Measurements from ENCODE around the gene PADI4.

Gene PADI4

DNA sequence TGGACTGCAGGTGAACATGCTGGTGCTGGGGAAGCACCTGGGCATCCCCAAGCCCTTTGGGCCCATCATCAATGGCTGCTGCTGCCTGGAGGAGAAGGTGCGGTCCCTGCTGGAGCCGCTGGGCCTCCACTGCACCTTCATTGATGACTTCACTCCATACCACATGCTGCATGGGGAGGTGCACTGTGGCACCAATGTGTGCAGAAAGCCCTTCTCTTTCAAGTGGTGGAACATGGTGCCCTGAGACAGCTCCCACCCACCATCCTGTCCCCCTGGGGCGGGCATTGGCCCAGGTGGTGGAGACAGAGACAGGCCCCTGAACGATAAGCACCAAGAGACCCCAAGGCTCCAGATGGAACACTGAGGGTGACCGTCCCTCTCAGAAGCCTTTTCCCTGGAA, 25.2 kb upstream of the PADI4 start:
- no peak for DNase-seq

DNA sequence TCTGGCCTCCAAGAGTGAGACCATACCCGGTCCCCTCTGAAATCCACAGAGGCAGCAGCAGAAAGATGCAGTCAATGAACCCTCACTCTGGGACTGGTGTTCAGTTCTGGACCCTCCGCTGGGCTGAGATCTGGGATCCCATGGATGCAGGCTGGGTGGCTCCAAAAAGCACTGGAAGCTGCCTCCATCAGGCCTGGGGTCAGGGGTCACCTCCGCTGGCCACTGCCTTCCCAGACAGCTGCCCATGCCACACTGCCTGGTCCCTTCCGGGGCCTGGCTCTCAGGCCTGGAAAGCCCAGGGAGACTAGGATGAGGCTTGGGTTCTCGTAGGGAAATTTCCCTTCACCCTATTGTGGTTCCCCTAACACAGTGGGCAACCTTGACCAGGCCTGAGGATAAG, 21.4 kb upstream of the PADI4 start:
- no peak for DNase-seq

DNA sequence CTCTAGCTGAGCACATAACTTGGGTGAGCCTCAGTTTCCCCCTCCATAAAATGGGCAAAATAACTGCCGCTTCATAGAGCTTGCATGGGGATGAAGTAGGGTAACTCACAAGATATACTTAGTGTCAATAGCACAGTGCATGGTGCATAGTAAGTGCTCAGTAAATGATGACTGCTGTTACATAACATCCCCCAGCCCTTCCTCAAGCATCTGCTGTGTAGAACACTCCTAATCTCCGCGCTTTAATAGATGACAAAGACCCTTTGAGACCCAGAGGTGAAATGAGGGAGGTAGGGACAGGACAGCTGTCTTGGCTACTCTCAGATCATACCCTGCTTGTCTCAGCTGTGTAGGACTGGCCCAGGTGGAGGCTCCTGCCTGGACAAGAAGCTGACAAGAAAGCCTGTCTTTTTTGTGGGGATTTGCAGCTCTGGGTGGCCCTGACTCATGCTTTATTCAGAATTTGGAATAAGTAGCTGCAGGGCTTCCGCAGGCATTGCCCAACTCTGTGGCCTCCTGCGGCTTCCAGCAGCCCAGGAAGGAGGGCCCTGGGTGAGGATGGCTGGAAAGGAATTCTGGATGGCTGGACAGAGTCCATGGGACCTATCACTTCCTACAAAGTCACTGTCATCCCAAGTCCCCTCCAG, 20.7 kb upstream of the PADI4 start:
- DNase-seq = peak; percentile 95

DNA sequence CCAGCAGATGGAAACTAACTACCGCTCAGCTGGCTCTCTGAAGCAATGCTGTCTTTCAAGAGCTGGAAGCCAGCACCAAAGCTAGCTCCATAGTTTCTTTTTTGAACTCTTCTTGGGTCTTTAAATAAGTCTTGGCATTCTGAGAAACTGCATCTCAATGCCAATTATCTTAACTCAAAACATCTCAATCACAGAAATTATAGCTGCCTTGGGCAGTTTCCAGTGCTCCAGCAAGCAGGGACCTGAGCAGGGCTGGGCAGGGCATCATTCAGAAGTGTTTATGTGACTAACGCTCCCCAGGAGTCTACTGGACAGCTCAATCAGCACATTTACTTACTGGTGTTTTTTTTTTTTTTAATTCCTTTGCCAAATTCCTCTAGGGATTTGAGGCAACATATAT, 18.3 kb upstream of the PADI4 start:
- DNase-seq = peak; percentile 73

DNA sequence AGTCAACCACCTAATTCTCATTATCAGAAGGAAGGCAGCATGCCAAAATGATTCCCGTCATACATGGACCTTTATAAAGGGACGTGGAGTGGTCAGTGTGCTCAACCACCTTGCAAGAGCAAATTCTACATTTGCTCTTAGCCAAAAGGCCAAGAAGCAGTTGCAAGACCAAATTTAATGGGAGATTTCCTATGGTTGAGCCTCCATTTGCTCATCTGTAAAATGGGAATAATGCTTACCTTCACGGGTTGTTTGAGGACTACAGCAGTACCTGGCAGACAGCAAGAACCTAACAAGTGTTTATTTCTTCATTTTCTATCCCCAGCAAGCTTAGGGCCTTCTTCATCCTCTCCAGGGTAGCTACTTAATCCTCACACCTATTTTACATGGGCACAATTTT, 17.4 kb upstream of the PADI4 start:
- no peak for DNase-seq

DNA sequence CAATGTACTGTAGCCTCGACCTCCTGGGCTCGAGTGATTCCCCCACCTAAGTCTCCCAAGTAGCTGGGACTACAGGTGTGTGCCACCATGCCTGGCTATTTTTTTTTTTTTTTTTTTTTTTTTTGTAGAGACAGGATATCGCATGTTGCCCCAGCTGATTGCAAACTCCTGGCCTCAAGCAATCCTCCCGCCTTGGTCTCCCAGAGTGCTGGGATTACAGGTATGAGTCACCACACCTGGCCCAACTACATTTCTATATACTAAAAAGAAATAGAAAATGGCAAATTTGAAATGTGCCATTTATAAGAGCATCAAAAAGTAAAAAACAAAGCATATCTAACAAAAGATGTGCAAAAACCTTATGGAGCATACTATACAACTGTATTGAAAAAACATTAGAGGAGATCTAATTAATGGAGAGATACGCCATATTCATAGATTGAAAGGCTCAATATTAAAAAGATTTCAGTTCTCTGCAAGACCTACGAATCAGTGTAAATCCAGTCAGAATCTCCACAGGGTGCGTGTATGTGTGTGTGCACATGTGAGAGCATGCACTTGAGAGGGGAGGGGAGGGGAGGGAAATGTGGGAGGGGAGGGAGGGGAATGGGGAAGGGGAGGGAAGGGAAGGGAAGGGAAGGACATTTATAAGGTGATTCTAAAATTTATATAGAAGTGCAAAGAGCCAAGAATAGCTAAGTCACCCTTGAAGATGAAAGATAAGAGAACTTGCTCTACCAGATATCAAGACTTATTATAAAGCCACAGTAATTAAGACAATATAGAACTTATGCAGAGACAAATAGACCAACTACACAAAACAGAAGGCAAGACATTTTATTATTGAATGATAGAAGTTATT, 15.5 kb upstream of the PADI4 start:
- DNase-seq = no peak

DNA sequence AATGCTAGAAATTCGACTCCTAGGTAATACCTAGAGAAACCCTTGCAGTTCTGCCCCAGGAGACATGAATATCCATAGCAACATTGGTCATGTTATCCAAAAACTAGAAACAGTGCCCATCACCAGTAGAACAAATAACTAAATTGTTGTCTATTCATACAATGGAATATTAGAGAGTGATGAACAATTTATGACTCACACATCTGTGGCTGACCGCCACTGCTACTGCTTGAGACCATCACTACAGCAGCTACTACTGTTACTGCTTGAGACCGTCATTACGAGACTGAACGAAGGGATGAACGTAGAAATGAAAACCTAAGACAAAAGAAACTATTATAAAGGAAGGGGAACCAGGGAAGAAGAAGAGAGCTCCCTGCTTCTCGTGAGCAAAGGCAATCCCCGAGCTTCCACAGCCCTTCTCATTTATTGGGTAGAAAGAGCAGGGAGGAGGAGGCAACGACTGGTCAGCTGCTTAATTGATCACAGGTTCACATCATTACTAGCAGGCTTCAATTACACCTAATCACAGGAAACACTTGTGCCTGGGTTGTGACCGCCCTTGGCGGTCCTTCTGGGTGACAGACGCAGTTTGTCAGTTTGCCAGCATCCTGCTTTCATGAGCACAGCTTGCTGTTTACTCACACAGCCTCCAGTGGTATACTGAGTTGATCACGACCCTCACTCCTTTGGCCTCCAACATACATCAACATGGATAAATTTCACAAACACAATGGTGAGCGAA, 14.1 kb upstream of the PADI4 start:
- DNase-seq = no peak

DNA sequence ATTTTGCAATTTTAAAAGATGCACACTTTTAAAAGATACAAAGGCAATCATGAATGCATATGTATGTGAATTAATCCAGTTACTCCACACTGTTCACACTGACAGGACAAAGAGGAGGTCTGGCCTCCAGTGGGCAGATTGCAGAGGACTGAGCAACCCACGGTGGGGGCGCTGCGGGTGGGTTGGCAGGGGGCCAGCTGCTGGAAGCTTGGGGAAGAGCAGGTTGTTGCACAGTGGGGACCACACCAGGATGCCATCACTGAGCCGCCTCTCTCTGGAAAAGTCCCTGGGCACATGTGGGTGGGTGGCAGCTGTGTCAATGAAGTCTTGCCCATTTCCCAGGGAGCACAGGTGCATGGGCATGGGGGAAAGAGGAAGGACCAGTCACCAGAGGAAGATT, 12.7 kb upstream of the PADI4 start:
- no peak for DNase-seq

DNA sequence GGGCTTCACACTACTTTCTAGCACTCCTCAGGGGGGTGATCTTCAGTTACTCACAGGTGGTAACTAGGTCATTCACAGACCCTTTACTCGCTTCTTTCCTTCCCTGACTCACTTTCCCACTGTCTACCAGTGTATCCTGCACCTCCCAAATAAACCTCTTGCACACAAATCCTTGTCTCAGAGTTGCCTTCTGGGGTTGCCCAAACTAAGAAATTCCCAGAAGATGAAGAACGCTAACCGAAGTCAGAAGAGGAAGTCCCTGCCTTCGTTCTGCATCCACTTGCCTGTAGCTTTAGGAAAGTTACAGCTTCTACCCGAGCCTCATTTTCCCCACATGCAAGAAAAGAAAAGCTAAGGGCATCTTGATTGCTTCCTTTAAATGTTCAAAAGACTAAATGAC, 11.9 kb upstream of the PADI4 start:
- DNase-seq = no peak

DNA sequence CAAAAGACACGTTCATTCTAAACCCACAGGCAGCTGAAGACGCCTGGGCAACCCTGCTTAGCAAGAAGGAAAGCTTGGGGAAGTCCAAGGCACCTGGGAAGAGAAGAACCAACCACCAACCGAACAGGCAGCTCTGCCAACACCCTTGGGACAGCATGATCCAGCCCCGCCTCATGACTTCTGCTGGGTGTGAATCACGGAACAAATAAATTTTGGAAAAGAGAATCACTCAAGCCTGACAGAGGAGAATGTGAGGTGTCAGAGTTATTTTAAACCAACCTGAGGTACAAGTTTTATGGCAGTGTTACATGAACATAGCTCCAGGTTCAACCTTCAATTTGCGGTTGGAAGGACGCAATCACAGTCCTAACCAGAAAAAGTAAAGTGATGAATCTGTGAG, 10.0 kb upstream of the PADI4 start:
- DNase-seq = no peak

DNA sequence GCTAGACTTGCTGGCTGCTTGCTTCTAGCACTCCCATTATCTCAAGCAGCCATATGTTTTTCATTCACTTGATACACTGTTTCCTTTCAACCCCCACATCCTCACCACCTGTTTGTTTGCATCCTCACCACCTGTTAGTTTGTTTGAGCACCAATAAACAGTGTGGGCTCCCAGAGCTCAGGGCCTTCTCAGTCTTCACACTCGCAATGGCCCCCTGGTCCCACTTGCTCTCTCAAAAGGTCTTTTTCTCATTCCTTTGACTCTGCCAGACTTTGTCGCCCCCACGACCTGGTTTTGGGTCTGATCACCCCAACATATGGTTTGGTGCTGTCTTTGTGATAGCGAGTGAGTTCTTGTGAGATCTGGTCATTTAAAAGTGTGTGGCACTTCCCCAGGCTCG, 6.2 kb upstream of the PADI4 start:
- no peak for DNase-seq

DNA sequence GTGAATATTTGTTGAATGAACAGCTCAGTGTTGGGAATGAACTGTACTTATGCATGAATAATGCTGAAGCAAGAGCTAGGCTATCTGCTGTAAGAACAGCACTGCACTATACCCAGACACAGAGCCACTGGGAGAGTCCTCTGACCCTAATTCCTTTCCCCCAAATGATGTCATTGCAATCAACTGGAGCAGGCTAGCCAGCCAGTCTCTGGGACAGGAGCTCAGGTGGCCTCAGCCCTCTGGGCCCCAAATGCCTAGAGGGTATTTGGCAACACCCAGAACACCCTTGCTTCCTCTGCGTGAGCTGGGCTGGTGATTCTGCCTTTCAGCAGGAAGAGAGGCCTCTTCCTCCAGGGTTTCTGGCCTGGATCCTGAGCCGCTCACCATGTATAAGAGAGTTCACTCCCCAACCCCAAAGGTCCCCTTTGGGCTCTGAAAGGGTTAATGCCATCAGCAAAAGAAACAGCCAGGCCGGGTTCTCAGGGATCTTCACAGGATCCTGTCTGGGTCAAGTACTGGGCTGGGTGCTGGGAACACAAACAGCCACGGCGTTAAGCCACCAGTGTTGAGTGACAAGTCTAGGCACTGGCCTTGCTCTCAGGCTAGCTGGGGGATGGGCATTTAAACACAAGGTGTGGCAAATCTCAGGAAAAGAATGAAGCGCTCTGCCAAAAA, 3.7 kb upstream of the PADI4 start:
- no peak for DNase-seq

DNA sequence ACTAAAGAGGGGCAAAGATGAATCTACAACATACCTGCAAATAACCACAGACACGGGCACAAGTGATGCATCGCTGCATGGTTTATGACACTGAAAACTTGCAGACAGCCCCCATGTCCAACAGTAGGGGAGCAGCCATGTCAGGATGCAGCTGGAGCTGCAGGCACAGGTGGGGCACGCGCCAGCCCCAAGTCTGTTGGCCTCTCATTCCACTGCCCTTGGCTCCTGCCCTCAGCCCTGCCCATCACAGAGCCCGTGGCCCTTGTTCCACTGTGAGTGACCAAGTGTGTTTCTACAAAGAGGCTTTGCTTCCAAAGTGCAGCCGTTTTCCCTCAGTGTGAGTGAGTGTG, 3.2 kb upstream of the PADI4 start:
- no peak for DNase-seq

DNA sequence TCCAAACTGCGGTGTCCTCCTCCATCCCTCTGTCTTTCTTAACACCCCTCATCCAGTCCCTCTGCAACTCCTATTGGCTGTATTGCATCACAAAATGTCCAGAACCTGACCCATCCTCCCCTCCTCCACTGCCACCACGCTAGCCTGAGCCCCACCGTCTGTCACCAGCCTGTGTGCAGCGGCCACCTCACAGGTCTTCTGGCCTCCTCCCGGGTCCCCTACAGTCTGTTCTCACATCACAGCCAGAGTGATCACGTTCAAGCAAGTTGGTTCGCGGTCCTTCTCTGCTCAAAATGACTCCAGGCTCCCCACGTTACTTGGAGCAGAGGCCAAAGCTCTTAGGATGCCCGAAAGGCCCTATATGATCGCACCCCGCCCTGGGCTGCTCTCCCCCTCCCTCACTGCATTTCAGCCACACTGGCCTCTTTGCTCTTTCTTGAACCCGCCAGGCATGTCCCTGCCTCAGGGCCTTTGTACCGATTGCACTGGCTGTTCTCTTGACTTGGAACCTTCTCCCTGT, 2.4 kb upstream of the PADI4 start:
- no peak for DNase-seq

DNA sequence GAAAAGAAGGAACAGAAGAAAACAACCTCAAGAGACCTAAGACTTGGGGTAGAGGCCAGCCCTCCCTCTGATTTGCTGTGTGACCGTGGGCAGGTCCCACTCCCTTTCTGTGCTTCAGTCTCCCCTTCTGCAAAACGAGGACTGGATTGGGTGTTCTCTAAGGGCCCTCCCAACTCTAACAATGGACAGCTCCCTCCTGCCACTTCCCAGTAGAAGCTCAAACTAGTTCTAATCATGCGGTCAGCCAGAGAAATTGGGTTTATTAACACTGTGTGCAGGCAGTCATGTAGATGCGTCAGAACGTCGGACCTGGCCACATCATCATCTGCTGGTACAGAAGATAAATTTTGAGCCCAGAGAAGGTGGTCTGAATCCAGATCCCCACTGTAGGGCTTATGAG, 1.6 kb upstream of the PADI4 start:
- no peak for DNase-seq

DNA sequence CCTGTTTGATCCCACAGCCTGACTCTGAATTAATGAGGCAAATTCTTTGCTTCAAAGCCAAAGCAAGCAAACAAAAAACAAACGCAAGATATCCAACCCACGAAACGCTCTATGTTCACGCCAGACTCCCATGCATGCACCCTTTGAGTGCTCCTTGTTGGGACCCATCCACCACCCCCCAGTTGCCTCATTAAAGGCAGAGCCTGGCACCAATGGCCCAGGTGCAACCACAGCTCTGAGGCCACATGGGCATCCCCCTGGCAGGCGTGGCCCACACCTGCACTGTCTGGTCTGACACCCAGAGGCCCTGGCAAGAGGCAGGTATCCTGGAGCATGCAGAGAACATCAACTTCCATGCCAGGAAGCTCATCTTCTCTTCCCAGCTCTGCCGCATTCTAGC, 1.1 kb upstream of the PADI4 start:
- DNase-seq = no peak

DNA sequence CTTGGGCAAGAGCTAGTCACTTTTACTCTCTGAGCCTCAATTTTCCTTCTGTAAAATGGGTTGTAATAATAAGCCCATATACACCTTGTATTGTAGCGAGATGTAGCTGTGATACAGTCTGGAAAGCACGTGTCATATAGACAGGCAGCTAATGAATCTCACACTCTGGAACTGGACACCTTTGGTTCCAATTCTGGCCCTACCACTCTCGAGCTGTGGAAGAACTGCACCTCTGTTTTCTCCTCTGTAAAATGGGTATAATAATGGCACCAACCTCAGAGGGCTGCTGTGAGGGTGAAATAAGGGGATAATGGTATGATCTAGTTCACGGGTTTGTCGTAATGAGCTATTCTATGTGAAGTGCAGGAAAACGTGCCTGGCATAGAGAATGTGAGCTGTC, 668 bp upstream of the PADI4 start:
- no peak for DNase-seq

DNA sequence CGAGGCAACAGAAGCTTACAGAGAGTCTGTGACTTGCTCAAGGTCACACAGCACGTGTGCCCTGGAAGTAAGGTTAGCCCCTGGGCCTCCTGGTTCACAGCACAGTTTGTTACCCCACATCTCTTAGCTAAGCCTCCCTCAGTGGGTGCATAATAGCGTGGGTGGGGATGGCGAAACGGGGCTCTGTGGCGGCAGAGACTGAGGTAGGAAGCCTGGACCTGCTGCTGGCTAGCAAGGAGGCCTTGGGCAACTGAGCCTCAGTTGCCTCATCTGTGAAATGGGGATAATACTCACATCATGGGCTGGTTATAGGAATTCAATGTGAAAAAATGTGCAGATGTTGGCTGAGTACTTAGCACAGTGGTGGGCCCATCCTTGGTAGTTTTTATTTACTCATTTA, 596 bp downstream of the PADI4 start:
- DNase-seq = no peak

DNA sequence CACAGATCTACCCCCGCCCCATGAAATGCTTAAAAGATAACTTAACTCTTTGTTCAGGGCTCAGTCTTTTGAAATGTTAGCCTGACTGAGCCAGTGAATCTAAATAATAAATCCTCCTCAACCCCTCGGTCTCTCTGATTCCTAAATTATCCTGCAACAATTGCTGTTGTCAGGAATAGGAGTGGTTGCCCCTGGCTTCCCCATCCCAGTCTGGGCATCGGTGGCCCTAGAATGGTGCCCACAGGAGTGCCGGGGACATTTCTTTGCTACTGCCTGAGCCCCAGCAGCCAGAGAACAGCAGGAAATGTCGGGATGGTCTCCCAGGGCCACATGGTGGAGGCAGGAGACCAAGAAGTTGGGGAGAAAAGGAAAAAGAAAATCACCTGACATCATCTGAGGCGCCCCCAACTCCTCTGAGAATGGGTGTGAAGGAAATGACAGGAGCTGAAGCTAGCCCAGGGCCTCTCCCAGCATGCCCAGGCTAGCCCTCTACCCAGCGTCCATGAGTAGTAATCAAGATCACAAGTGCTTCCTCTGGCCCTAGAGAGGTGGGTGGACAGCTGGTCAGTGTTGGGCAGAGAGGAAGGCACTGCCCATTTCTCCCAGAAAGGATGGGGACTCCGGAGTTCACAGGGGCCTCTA, 1.6 kb downstream of the PADI4 start:
- DNase-seq = no peak

DNA sequence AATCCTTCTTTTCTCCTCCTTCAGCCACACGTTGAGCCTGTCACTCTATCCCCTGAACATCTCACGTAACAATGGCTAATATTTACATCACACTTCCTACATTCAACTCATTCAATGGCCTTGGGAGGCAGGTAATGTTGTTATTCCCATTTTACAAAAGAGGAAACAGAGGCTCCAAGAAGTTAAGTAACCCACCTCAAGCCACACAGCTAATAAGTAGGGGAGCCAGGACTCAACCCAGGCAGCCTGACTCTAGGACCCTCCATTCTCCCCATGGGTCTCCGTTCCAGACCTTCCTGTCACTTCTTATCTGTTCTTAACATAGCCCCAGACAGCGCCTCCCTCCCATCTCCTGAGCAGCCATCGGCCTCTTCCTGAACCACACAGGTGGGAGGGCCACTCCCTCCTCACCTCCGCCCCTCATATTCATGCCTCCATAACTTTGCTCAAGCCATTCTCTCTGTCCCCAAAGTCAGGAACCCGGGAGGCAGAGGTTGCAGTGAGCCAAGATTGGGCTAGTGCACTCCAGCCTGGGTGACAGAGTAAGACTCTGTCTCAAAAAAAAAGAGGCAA, 2.2 kb downstream of the PADI4 start:
- DNase-seq = no peak

DNA sequence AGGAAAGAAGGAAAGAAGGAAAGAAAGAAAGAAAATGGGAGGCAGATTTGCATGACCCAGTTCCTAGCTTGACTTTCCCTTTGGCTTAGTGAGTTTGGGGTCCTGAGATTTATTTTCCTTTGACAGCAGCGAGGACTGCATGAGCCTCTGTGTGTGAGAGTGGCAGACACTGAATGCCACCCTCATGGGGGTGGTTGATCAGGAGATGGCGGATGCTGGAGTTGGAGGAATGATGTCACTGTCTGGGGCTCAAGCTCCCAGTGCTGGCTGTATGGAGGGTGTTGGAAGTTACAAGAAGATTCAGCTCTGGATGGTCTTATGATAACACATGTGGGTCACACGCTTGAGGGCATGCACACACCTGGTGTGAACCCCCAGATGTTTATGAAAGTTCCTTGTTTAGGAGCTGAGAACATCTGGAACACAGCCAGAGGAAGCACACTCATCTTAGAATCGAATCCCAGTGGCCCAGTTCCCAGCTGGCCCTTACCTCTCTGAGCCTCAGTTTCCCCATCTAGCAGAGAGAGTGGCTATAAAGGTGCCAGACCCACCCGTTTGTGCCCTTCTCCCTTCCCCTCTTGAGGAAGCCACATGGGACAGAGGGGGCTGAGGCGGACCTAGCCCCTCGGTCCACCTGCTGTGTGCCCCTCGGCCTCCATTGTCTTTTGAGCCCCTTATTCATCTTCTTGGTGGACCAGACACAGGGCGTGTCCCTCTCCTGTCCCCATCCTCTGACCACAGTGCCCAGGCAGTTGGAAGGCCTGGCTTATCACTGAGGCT, 5.7 kb downstream of the PADI4 start:
- no peak for DNase-seq
